Transverse colon (tissue), 4 donors: Measurements from ENCODE around the gene SPATA31C1.

ENCODE experiments used
- EP300 ChIP-seq: sonication (generic); formaldehyde crosslinking; IDR thresholded peaks from one replicate; pipeline ENCODE4 v1.6.1; 2017; ENCODE audit warnings: antibody characterized with exemption, low read depth
- POLR2AphosphoS5 ChIP-seq, 3 donors: sonication (generic); formaldehyde crosslinking; IDR thresholded peaks; one replicate each; pipeline ENCODE4 v1.6.1; 2016; ENCODE audit warnings: antibody characterized with exemption in 3 of 3
- TF ChIP-seq, protein P1 (sequence below), 5 experiments: fragments of 200-600 bp in 3 of 5; fragments of 450-650 bp in 2 of 5; sonication (generic) in 3 of 5; IDR thresholded peaks; 1 replicate in 2 of 5; 2 replicates in 3 of 5; pipeline ENCODE4 v1.5.1; 2016 to 2017; ENCODE audit warnings: antibody characterized with exemption in 5 of 5, inconsistent platforms in 3 of 5, mild to moderate bottlenecking in 2 of 5, moderate library complexity in 1 of 5

DNA sequence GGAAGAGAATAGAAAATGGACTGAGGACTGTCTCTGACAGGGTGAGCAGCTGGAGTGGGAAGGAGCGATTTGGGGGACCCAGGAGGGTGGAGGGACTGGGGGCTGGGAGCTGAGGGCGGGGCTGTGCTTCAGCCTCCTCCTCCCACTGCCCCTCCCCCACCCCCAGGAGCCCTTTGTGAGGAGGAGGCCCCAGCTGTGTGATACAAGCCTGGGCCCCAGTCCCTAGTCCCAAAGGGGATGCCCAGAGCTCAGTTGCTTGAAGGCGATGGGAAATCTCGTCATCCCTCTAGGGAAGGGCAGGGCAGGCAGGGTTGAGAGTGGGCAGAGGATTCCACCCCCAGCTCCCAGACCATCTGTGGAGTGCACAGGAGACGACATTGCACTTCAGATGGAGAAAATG, 35.1 kb upstream of the SPATA31C1 start, which contains the start of gene SPATA31E1:
- TF ChIP-seq, protein P1, sequence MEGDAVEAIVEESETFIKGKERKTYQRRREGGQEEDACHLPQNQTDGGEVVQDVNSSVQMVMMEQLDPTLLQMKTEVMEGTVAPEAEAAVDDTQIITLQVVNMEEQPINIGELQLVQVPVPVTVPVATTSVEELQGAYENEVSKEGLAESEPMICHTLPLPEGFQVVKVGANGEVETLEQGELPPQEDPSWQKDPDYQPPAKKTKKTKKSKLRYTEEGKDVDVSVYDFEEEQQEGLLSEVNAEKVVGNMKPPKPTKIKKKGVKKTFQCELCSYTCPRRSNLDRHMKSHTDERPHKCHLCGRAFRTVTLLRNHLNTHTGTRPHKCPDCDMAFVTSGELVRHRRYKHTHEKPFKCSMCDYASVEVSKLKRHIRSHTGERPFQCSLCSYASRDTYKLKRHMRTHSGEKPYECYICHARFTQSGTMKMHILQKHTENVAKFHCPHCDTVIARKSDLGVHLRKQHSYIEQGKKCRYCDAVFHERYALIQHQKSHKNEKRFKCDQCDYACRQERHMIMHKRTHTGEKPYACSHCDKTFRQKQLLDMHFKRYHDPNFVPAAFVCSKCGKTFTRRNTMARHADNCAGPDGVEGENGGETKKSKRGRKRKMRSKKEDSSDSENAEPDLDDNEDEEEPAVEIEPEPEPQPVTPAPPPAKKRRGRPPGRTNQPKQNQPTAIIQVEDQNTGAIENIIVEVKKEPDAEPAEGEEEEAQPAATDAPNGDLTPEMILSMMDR (IDR thresholded peaks at IDR 0.05): no peak
- TF ChIP-seq POLR2AphosphoS5 (IDR thresholded peaks at IDR 0.05) (no peak), EP300 (no peak)
